MM.1S (cell line): Measurements from ENCODE around the gene DNAJC6.

Source experiments
- DNase-seq: peaks from one replicate; pipeline ENCODE4 v3.0.0-alpha.2; 2015
- H2AFZ ChIP-seq: fragments of 300-600 bp; sonication (generic); 2 replicates; pipeline ENCODE4 v1.6.0; 2016; ENCODE audit warnings: antibody characterized with exemption, low read length
- H3F3A ChIP-seq: fragments of 300-600 bp; sonication (generic); 2 replicates; pipeline ENCODE4 v1.6.1; 2016; ENCODE audit warnings: mild to moderate bottlenecking, antibody characterized with exemption, low read length, moderate library complexity, mixed read lengths; ENCODE audit not compliant: insufficient read depth
- H3K27ac ChIP-seq: fragments of 300-600 bp; sonication (generic); 2 replicates; pipeline ENCODE4 v1.5.1; 2016; ENCODE audit warnings: mild to moderate bottlenecking, low read length
- H3K27me3 ChIP-seq: fragments of 300-600 bp; sonication (generic); replicated peaks from 2 replicates; pipeline ENCODE4 v1.6.0; 2016; ENCODE audit warnings: low read length; ENCODE audit not compliant: insufficient read depth
- H3K36me3 ChIP-seq: fragments of 300-600 bp; sonication (generic); replicated peaks from 2 replicates; pipeline ENCODE4 v1.6.1; 2016; ENCODE audit warnings: mild to moderate bottlenecking, low read length, mixed read lengths; ENCODE audit not compliant: insufficient read depth
- H3K4me1 ChIP-seq: fragments of 300-600 bp; sonication (generic); 2 replicates; pipeline ENCODE4 v1.6.1; 2016; ENCODE audit warnings: low read length, mixed read lengths
- H3K4me2 ChIP-seq: fragments of 300-600 bp; sonication (generic); 2 replicates; pipeline ENCODE4 v1.6.0; 2016; ENCODE audit warnings: low read depth, low read length
- H3K4me3 ChIP-seq: fragments of 300-600 bp; sonication (generic); 2 replicates; pipeline ENCODE4 v1.5.1; 2016; ENCODE audit warnings: low read length, mixed read lengths
- H3K79me2 ChIP-seq: fragments of 300-600 bp; sonication (generic); 2 replicates; pipeline ENCODE4 v1.6.1; 2016; ENCODE audit warnings: mixed run types, low read length, mixed read lengths
- H3K9ac ChIP-seq: fragments of 300-600 bp; sonication (generic); 2 replicates; pipeline ENCODE4 v1.6.1; 2016; ENCODE audit warnings: low read length, mixed read lengths
- H3K9me2 ChIP-seq: fragments of 300-600 bp; sonication (generic); replicated peaks from 2 replicates; pipeline ENCODE4 v1.6.1; 2016; ENCODE audit warnings: mild to moderate bottlenecking, low read length, mixed read lengths; ENCODE audit not compliant: insufficient read depth
- H3K9me3 ChIP-seq: fragments of 300-600 bp; sonication (generic); replicated peaks from 2 replicates; pipeline ENCODE4 v1.6.1; 2016; ENCODE audit warnings: mild to moderate bottlenecking, low read length, mixed read lengths; ENCODE audit not compliant: insufficient read depth
- H4K20me1 ChIP-seq: fragments of 300-600 bp; sonication (generic); 2 replicates; pipeline ENCODE4 v1.6.1; 2016; ENCODE audit warnings: mild to moderate bottlenecking, low read length, moderate library complexity, mixed read lengths; ENCODE audit not compliant: insufficient read depth
- CTCF ChIP-seq: fragments of 300-600 bp; sonication (generic); IDR thresholded peaks from 2 replicates; pipeline ENCODE4 v1.5.1; 2016; ENCODE audit warnings: antibody characterized with exemption, low read length, mixed read lengths
- EZH2 ChIP-seq: fragments of 300-600 bp; sonication (generic); optimal IDR thresholded peaks from 2 replicates; pipeline ENCODE3; 2017; ENCODE audit warnings: low read depth, mild to moderate bottlenecking, antibody characterized with exemption, low read length, mixed read lengths
- EZH2phosphoT487 ChIP-seq: fragments of 300-600 bp; sonication (generic); IDR thresholded peaks from 2 replicates; pipeline ENCODE4 v1.6.1; 2018; ENCODE audit warnings: antibody characterized with exemption, low read length

DNAJC6 gene

DNA sequence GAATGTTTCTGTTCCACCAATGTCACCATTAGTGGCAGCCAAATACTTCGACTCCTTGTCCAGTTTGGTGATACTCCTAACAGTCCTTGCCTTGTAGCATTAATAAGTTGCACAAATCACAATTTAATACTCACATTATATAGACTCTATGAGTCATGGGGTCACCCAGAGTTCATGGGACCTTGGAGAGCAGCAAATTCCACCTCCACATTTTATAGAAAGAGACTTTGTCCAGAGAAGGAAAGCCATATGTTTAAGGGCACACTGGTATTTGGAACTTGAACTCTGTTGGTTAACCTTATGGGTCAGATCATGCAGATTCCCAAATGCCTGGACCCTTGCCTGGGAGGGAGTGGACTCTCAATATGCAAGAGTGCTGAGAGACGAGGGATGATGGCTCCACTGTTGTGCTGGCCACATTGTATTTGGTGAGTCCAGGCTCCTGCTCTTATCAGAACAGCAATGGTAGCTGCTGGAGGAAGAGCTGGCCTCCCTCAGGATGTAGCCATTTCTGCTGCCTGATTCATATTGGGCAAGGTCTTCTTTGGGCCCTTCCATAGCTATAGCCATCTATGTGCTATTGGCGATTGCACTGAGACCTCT lies 30.6 kb downstream of the DNAJC6 start:
- DNase-seq: no peak

DNA sequence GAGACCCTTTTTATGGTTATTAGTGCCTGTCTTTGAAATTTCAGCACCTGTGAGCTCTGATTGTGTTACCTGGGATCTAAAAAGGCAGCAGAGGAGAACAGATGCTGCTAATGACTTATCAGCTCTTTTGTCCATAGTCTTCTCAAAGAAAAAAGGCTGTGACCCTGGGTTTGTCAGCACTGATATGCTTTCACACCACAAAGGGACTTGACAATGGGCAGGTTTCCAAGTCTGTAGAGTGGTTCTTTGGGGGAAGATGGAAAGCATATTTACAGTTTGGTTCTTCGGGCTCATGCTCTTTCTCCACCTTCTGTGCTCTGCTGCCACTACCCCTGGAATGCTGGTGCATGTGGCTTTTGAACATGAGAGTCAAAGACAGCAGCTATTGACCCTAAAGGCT lies 32.0 kb downstream of the DNAJC6 start:
- H3K27ac ChIP-seq: no peak overlapping the region
- H3K36me3 ChIP-seq: no peaks in the 10 kb centered on the region
- H3F3A ChIP-seq: no peaks in the 10 kb centered on the region
- DNase-seq: no peak
- no peak for TF ChIP-seq CTCF
- no peak for TF ChIP-seq EZH2phosphoT487
- no peak for TF ChIP-seq EZH2
- H3K9me3 ChIP-seq: no peaks in the 10 kb centered on the region
- no peak overlapping the region for H3K9ac ChIP-seq
- H4K20me1 ChIP-seq: no peaks in the 10 kb centered on the region
- H3K4me2 ChIP-seq: no peak overlapping the region
- H2AFZ ChIP-seq: no peak overlapping the region
- no peak overlapping the region for H3K4me3 ChIP-seq
- no peaks in the 10 kb centered on the region for H3K27me3 ChIP-seq
- H3K4me1 ChIP-seq: no peaks in the 10 kb centered on the region
- no peaks in the 10 kb centered on the region for H3K9me2 ChIP-seq
- no peaks in the 10 kb centered on the region for H3K79me2 ChIP-seq

More for the DNA sequence above, 30.6 kb downstream of the DNAJC6 start:
- H3K79me2 ChIP-seq: no peaks in the 10 kb centered on the region
- H3K4me2 ChIP-seq: no peak overlapping the region
- H3K9ac ChIP-seq: no peak overlapping the region
- no peaks in the 10 kb centered on the region for H3K9me2 ChIP-seq
- H4K20me1 ChIP-seq: no peaks in the 10 kb centered on the region
- no peaks in the 10 kb centered on the region for H3F3A ChIP-seq
- H3K9me3 ChIP-seq: no peaks in the 10 kb centered on the region
- no peak overlapping the region for H3K27ac ChIP-seq
- no peaks in the 10 kb centered on the region for H3K36me3 ChIP-seq
- TF ChIP-seq EZH2phosphoT487 (no peak), CTCF (no peak), EZH2 (no peak)
- no peak overlapping the region for H3K4me3 ChIP-seq
- H3K27me3 ChIP-seq: no peaks in the 10 kb centered on the region
- no peak overlapping the region for H2AFZ ChIP-seq
- H3K4me1 ChIP-seq: no peaks in the 10 kb centered on the region

DNA sequence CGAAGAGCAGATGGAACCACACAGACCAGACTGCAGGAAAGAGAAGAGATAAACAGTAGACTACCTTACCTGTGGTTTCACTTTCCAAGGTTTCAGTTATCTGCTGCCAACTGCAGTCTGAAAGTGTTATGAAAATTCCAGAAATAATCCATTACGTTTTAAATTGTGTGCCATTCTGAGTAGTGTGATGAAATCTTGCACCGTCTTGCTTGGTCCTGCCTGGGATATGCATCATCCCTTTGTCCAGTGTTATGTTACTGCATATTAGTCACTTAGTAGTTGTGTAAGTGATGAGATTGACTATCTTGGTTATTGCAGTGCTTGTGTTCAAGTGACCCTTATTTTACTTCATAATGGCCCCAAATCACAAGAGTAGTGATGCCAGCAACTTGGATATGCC lies 33.9 kb downstream of the DNAJC6 start:
- Histone ChIP-seq H3K4me2 (no peak overlapping the region), H3K27ac (no peak overlapping the region), H4K20me1 (no peaks in the 10 kb centered on the region), H3K36me3 (no peaks in the 10 kb centered on the region), H3K9ac (no peak overlapping the region), H3K9me2 (no peaks in the 10 kb centered on the region), H3K79me2 (no peaks in the 10 kb centered on the region), H3K27me3 (no peaks in the 10 kb centered on the region), H3K9me3 (no peaks in the 10 kb centered on the region), H2AFZ (no peak overlapping the region), H3F3A (no peaks in the 10 kb centered on the region), H3K4me1 (no peaks in the 10 kb centered on the region), H3K4me3 (no peak overlapping the region)
- no peak for TF ChIP-seq EZH2phosphoT487
- TF ChIP-seq EZH2: no peak
- no peak for TF ChIP-seq CTCF
- no peak for DNase-seq
